Kidney (tissue), 14 donors: ENCODE results near the gene SORT1. TPM values are rescaled to one million over a fixed set of nuclear protein-coding genes. Genes with fewer than 3 reads are reported as not detected.

Experiments
- DNase-seq, 5 donors: peaks; one replicate each; pipeline ENCODE4 v3.0.0-alpha.2; 2013 to 2020
- FAIRE-seq: peaks from 2 replicates; lab custom pipeline; 2012; peaks lifted over from hg19 to GRCh38; lab: Jason Lieb, UNC
- H3K27ac ChIP-seq, 2 donors: one replicate each; pipeline ENCODE4 v1.7.0; 2013; ENCODE audit warnings: low read depth in 2 of 2, low read length in 2 of 2, inconsistent platforms in 1 of 2
- H3K27me3 ChIP-seq: one replicate; pipeline ENCODE4 v1.7.1; 2013; ENCODE audit warnings: low read length, inconsistent platforms; ENCODE audit not compliant: control insufficient read depth, insufficient read depth
- H3K36me3 ChIP-seq, 3 donors: one replicate each; pipeline versions ENCODE4 v1.7.0 to v1.7.1; 2013; ENCODE audit warnings: low read length in 3 of 3, control low read depth in 1 of 3, inconsistent platforms in 1 of 3; ENCODE audit not compliant: insufficient read depth in 3 of 3, control insufficient read depth in 2 of 3
- H3K4me1 ChIP-seq, 3 donors: one replicate each; pipeline versions ENCODE4 v1.7.0 to v1.7.1; 2013; ENCODE audit warnings: low read length in 3 of 3, inconsistent platforms in 1 of 3, low read depth in 1 of 3; ENCODE audit not compliant: control insufficient read depth in 2 of 3, insufficient read depth in 2 of 3
- H3K4me3 ChIP-seq, 3 donors: one replicate each; pipeline versions ENCODE4 v1.7.0 to v1.8.1; 2013; ENCODE audit warnings: low read length in 3 of 3, control low read depth in 1 of 3, inconsistent platforms in 1 of 3
- H3K9ac ChIP-seq, 3 donors: one replicate each; pipeline versions ENCODE4 v1.7.0 to v1.7.1; 2013; ENCODE audit warnings: low read length in 3 of 3, control low read depth in 1 of 3, inconsistent platforms in 1 of 3
- H3K9me3 ChIP-seq, 3 donors: one replicate each; pipeline versions ENCODE4 v1.7.0 to v1.7.1; 2013; ENCODE audit warnings: low read length in 3 of 3, control low read depth in 1 of 3, inconsistent platforms in 1 of 3; ENCODE audit not compliant: control insufficient read depth in 2 of 3, insufficient read depth in 1 of 3
- intact Hi-C: fragments of 100-400 bp; cut with DNase I; formaldehyde crosslinking; loops from one replicate; pipeline ENCODE4 v1.11.1; 2022
- polyA plus RNA-seq: library from polyadenylated mRNA; stranded (reverse); fragments of 350-450 nt; fragmentation: Illumina TruSeq; extraction: RNeasy Lipid Tissue Mini Kit (QIAGEN cat#74804); gene quantifications from one replicate; pipeline ENCODE4 v1.2.3, GENCODE V29; 2014; ENCODE audit warnings: low read depth, low replicate concordance; ENCODE audit not compliant: insufficient read depth
- total RNA-seq: library from RNA; stranded (reverse); fragmentation: NEBNext Ultra II Directional; extraction: Animal tissue kit (Norgen Biotek cat#: 25700); gene quantifications from one replicate; pipeline ENCODE4 v1.2.1, GENCODE V29; 2021
- TF ChIP-seq, protein P1 (sequence below): IDR thresholded peaks from 3 replicates; pipeline ENCODE4 v1.5.1; 2012; ENCODE audit warnings: mild to moderate bottlenecking, moderate library complexity, borderline replicate concordance; ENCODE audit not compliant: insufficient read depth; ENCODE audit errors: extremely low read depth
- donor health status: control.
- donor health status: control.
- donor health status: control.
- donor health status: control.
- donor health status: control.
- donor health status: DM: yes; HTN: yes; CAD: no.
- donor health status: Normal renal cell carcinoma (clear cell type).

SORT1 gene
- total and polyA plus RNA-seq, 2 donors from 2014 or later: 33.5 to 169 TPM

DNA sequence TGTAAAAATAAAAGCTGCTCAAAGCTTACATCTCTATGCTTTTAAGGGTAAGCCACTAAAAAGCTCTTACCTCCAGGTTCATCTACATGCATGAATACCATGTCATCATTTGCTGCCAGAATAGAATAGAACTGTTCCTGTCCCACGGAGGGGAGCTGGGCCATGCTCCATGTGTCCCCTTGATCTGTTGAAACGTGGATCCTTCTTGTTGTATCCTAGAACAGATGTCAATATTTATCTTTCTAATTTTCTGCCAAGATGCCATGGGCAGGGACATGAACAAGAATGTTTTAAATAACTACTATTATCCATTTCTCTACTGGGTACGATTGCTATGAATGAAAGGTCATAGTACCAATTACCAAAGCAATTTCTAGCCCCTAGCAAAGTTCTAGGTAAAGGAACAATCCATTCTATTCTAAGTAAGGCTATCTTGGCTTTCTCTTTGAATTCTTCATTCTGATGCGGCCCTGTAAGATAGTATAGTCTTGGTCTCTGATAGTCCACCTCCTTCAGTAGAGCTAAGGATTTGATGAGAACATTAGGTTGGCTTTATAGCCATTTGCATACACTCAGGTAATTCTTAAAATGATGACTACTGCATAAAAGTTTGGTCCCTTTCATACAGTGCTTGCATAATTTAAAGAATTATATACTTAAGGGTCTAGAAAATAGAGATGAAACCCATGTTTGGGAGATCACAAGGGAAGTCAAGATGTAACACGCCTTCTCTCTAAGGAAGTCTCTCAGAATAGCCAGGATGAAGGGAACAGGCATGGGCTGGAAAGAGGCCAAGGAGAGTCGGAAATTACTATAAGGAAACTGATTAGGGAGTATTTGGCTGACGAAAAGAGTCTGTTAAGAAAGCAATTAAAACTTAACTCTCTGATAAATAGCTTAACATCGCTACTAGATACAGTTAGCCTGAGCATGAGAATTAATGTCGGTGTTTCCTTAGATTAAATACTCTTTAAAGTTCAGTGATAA, 55.5 kb downstream of the SORT1 start:
- Histone ChIP-seq H3K4me1 (peaks cover 0 to 2% (median 0%) of the 10 kb centered on the region in 3 donors), H3K27ac (no peak overlapping the region), H3K27me3 (no peaks in the 10 kb centered on the region), H3K36me3 (peaks cover 0 to 14% (median 12%) of the 10 kb centered on the region in 3 donors), H3K9ac (no peak overlapping the region), H3K4me3 (no peak overlapping the region), H3K9me3 (no peaks in the 10 kb centered on the region)
- TF ChIP-seq, protein P1, sequence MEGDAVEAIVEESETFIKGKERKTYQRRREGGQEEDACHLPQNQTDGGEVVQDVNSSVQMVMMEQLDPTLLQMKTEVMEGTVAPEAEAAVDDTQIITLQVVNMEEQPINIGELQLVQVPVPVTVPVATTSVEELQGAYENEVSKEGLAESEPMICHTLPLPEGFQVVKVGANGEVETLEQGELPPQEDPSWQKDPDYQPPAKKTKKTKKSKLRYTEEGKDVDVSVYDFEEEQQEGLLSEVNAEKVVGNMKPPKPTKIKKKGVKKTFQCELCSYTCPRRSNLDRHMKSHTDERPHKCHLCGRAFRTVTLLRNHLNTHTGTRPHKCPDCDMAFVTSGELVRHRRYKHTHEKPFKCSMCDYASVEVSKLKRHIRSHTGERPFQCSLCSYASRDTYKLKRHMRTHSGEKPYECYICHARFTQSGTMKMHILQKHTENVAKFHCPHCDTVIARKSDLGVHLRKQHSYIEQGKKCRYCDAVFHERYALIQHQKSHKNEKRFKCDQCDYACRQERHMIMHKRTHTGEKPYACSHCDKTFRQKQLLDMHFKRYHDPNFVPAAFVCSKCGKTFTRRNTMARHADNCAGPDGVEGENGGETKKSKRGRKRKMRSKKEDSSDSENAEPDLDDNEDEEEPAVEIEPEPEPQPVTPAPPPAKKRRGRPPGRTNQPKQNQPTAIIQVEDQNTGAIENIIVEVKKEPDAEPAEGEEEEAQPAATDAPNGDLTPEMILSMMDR: no peak
- peak in 2 of 5 donors; percentile 54 to 83 for DNase-seq
- FAIRE-seq: no peak
- intact Hi-C loops: no loop called here

DNA sequence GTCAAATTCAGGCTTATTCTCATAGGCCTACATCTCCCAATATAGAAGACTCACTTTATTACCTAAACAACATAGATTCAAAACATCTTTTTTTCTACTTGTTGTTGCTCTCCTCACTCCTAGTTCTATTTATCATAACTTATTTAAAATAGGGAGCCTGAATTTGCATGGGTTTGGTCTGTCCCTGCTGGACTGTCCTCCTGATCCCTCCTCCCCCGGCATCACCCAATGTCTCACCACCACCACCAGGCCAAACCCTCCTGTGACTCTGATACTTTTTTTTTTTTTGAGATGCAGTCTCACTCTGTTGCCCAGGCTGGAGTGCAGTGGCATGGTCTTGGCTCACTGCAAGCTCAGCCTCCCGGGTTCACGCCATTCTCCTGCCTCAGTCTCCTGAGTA, 59.1 kb downstream of the SORT1 start:
- Histone ChIP-seq H3K27me3 (no peaks in the 10 kb centered on the region), H3K9ac (no peak overlapping the region), H3K4me3 (no peak overlapping the region), H3K9me3 (no peaks in the 10 kb centered on the region), H3K4me1 (peaks cover 0 to 2% (median 0%) of the 10 kb centered on the region in 3 donors), H3K36me3 (peaks cover 0 to 23% (median 20%) of the 10 kb centered on the region in 3 donors), H3K27ac (no peak overlapping the region)
- intact Hi-C loops: no loop called here
- DNase-seq (no peak), FAIRE-seq (no peak)
- TF ChIP-seq, protein P1: no peak

DNA sequence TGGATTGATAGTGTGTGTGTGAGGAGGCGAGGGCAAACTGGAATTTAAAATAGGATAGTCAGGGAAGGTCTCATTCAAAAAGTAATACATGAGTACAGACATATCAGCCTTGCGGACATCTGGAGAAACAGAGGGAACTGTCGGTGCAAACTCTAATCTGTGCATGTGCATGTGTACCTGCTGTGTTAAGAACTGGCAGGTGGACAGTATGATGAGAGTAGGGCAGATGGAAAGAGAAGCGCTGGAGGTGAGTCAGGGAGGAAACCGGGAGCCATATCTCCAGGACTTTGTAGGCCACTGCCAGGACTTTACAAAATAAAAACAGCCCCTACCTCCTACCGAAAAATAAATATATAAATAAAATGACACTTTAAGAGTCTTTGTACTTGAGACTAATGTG, 59.6 kb downstream of the SORT1 start:
- Histone ChIP-seq H3K9me3 (no peaks in the 10 kb centered on the region), H3K27ac (no peak overlapping the region), H3K4me1 (peaks cover 0 to 2% (median 0%) of the 10 kb centered on the region in 3 donors), H3K27me3 (no peaks in the 10 kb centered on the region), H3K36me3 (peaks cover 0 to 23% (median 20%) of the 10 kb centered on the region in 3 donors), H3K9ac (no peak overlapping the region), H3K4me3 (no peak overlapping the region)
- FAIRE-seq (no peak), DNase-seq (no peak)
- TF ChIP-seq, protein P1: no peak
- intact Hi-C loops: no loop called here
